GM20000 (cell line): ENCODE results near the gene CDH9.

Source experiments
- DNase-seq: peaks from one replicate; pipeline ENCODE4 v3.0.0; 2012; ENCODE audit warnings: low spot score
- CTCF ChIP-seq: IDR thresholded peaks from 2 replicates; pipeline ENCODE4 v1.5.1; 2012; ENCODE audit warnings: mild to moderate bottlenecking, control low read depth; ENCODE audit errors: extremely low read depth, missing control alignments

Gene CDH9

GRCh38 chr5:27034565-27034964 is 3.8 kb downstream of the CDH9 start:
- no peak for DNase-seq
- no peak for TF ChIP-seq CTCF

- DNase-seq, result no peak
- TF ChIP-seq CTCF, result no peak
These were observed 11.6 kb downstream of the CDH9 start for GRCh38 chr5:27026801-27027200.

- TF ChIP-seq CTCF, result no peak
- DNase-seq, result no peak
These were observed 12.3 kb downstream of the CDH9 start for GRCh38 chr5:27026063-27026462.

GRCh38 chr5:27021471-27021870 is 16.9 kb downstream of the CDH9 start:
- no peak for DNase-seq
- no peak for TF ChIP-seq CTCF

- DNase-seq, result no peak
These were observed 17.4 kb downstream of the CDH9 start for GRCh38 chr5:27020973-27021372.

GRCh38 chr5:27015758-27016157 is 22.6 kb downstream of the CDH9 start:
- DNase-seq, result no peak
- TF ChIP-seq CTCF, result no peak

More at GRCh38 chr5:27020973-27021372, 17.4 kb downstream of the CDH9 start:
- TF ChIP-seq CTCF, result no peak

- no peak for TF ChIP-seq CTCF
- no peak for DNase-seq
These were observed 27.1 kb downstream of the CDH9 start for GRCh38 chr5:27011274-27011673.
